ENCODE data around the gene GPATCH2. TPM values are rescaled to one million over a fixed set of nuclear protein-coding genes. Genes with fewer than 3 reads are reported as not detected.

Gene GPATCH2
- total and polyA plus RNA-seq, 10 of the 15 experiments (the other 5 are each of a cell fraction or from before 2014, with no cell fraction given), result 3.2 to 12.2 (median 5.4) TPM

GRCh38 chr1:217443845-217444244, 187.0 kb downstream of the GPATCH2 start:
- BruUV-seq (replicated peaks), result no TSS peak
- ChIA-PET CTCF (no interaction called here), SMC1A (ENCODE audit: uncharacterized antibody, unreplicated experiment) (interaction anchor here (1.1 kb wide), 1 partner anchor 13 kb away, joined by 3 read pairs; no protein-coding TSS in a partner anchor), POLR2A (no interaction called here), RAD21 (ENCODE audit: unreplicated experiment) (no interaction called here)
- Histone ChIP-seq H2AFZ (ENCODE audit: control insufficient read depth, low read depth, low read length) (no peak overlapping the region), H3K4me1 (ENCODE audit: control insufficient read depth, insufficient read depth, low read length) (no peaks in the 10 kb centered on the region), H3K9ac (ENCODE audit: control insufficient read depth, insufficient read depth, low read length) (no peak overlapping the region), H3K27ac (ENCODE audit: control insufficient read depth, insufficient read depth) (no peak overlapping the region), H4K20me1 (ENCODE audit: control insufficient read depth, insufficient read depth) (no peaks in the 10 kb centered on the region), H3K27me3 (replicated peaks in 1 of 2; ENCODE audit: control insufficient read depth in 2 of 2, insufficient read depth in 2 of 2, low read length in 1 of 2) (no peaks in the 10 kb centered on the region), H3K36me3 (ENCODE audit: control insufficient read depth in 2 of 2, insufficient read depth in 2 of 2, low read length in 1 of 2) (no peaks in the 10 kb centered on the region), H3K9me3 (replicated peaks; ENCODE audit: control insufficient read depth, insufficient read depth, low read length) (no peaks in the 10 kb centered on the region), H3K4me3 (no peak overlapping the region), H3K4me2 (ENCODE audit: control insufficient read depth, insufficient read depth) (no peak overlapping the region), H3K79me2 (ENCODE audit: control insufficient read depth, insufficient read depth, low read length) (no peaks in the 10 kb centered on the region)
- WGBS (ENCODE audit: insufficient coverage, insufficient replicate concordance, low lambda C conversion rate, missing lambda C conversion rate), result 89% methylated on average over 2 of the region's 2 CpGs
- DNase-seq (ENCODE audit: low read depth, low spot score) (no peak), ATAC-seq (no peak), FAIRE-seq (no peak)
- intact Hi-C loops (cut with micrococcal nuclease; ENCODE audit: unreplicated experiment), result no loop called here
- no peak for TF ChIP-seq PAX5 (IDR thresholded peaks at IDR 0.05; ENCODE audit: borderline replicate concordance, low read depth, low read length)
- no peak for TF ChIP-seq STAT1 (conservative IDR thresholded peaks at IDR 0.05)
- no peak for TF ChIP-seq ESRRA (IDR thresholded peaks at IDR 0.05; ENCODE audit: low read length)
- no peak for TF ChIP-seq FOS (IDR thresholded peaks at IDR 0.05; ENCODE audit: borderline replicate concordance, extremely low read depth, insufficient read length)
- no peak for TF ChIP-seq ZNF622 (IDR thresholded peaks at IDR 0.05)
- TF ChIP-seq DPF2 (IDR thresholded peaks at IDR 0.05), result no peak
- TF ChIP-seq RELA (IDR thresholded peaks at IDR 0.05; ENCODE audit: borderline replicate concordance, partially characterized antibody), result no peak
- TF ChIP-seq BACH1 (IDR thresholded peaks at IDR 0.05; ENCODE audit: borderline replicate concordance), result no peak
- no peak for TF ChIP-seq ZNF384 (IDR thresholded peaks at IDR 0.05; ENCODE audit: borderline replicate concordance, low read depth, low read length)
- TF ChIP-seq NFIC (IDR thresholded peaks at IDR 0.05; ENCODE audit: low read depth, low read length), result no peak
- no peak for TF ChIP-seq RAD21 (IDR thresholded peaks at IDR 0.05; ENCODE audit: insufficient read depth, low read depth, low read length)
- TF ChIP-seq CBFB (IDR thresholded peaks at IDR 0.05; ENCODE audit: low read depth), result no peak
- no peak for TF ChIP-seq BCL3 (IDR thresholded peaks at IDR 0.05; ENCODE audit: borderline replicate concordance, insufficient read depth, low read depth, low read length, poor library complexity, severe bottlenecking)
- TF ChIP-seq POLR2AphosphoS2 (IDR thresholded peaks at IDR 0.05; ENCODE audit: low read depth, low read length), result no peak
- TF ChIP-seq RAD51 (IDR thresholded peaks at IDR 0.05), result no peak
- TF ChIP-seq IRF4 (IDR thresholded peaks at IDR 0.05; ENCODE audit: low read depth, low read length), result no peak
- no peak for TF ChIP-seq JUND (IDR thresholded peaks at IDR 0.05; ENCODE audit: low read depth, low read length)
- no peak for TF ChIP-seq E4F1 (IDR thresholded peaks at IDR 0.05; ENCODE audit: borderline replicate concordance, partially characterized antibody)
- in situ Hi-C loops (cut with MboI), result no loop called here

Measured in GM12878 (cell line).